ENCODE measurements around the gene DHRS13. TPM values are rescaled to one million over a fixed set of nuclear protein-coding genes. Genes with fewer than 3 reads are reported as not detected.

The DHRS13 gene
- total RNA-seq, 3 donors from 2014 or later, result 7.1 to 10.1 (median 7.3) TPM

- Histone ChIP-seq H3K4me1 (ENCODE audit: low read depth) (peaks cover 5% of the 10 kb centered on the region), H3K36me3 (ENCODE audit: low read depth) (no peaks in the 10 kb centered on the region), H3K9me3 (no peaks in the 10 kb centered on the region), H3K4me3 (no peak overlapping the region)
- DNase-seq (peak in 1 of 3 donors; percentile 53), ATAC-seq (peak; percentile 15)
- intact Hi-C loops (cut with DNase I, micrococcal nuclease), result no loop called here
- no peak for TF ChIP-seq CTCF (IDR thresholded peaks at IDR 0.05)
Observed at GRCh38 chr17:28861393-28862203, 41.3 kb downstream of the DHRS13 start.

- intact Hi-C loops (cut with DNase I, micrococcal nuclease), result no loop called here
- no peaks in the 10 kb centered on the region for H3K36me3 ChIP-seq (ENCODE audit: low read depth)
- H3K4me1 ChIP-seq (ENCODE audit: low read depth), result peaks cover 5% of the 10 kb centered on the region
- no peak for TF ChIP-seq CTCF (IDR thresholded peaks at IDR 0.05)
- ATAC-seq (no peak), DNase-seq (no peak)
- no peaks in the 10 kb centered on the region for H3K9me3 ChIP-seq
- no peak overlapping the region for H3K4me3 ChIP-seq
Observed at GRCh38 chr17:28860363-28860808, 42.5 kb downstream of the DHRS13 start.

GRCh38 chr17:28858801-28859355 is 44.0 kb downstream of the DHRS13 start:
- Histone ChIP-seq H3K36me3 (ENCODE audit: low read depth) (no peaks in the 10 kb centered on the region), H3K4me1 (ENCODE audit: low read depth) (peaks cover 5% of the 10 kb centered on the region), H3K9me3 (no peaks in the 10 kb centered on the region), H3K4me3 (no peak overlapping the region)
- no peak for DNase-seq
- TF ChIP-seq CTCF (IDR thresholded peaks at IDR 0.05), result no peak
- intact Hi-C loops (cut with DNase I, micrococcal nuclease), result no loop called here
- no peak for ATAC-seq

GRCh38 chr17:28857905-28858800 is 44.7 kb downstream of the DHRS13 start:
- ATAC-seq, result no peak
- no peak overlapping the region for H3K4me3 ChIP-seq
- intact Hi-C loops (cut with DNase I, micrococcal nuclease), result no loop called here
- H3K9me3 ChIP-seq, result no peaks in the 10 kb centered on the region
- DNase-seq, result peak in 1 of 3 donors; percentile 10
- TF ChIP-seq CTCF (IDR thresholded peaks at IDR 0.05), result no peak
- H3K36me3 ChIP-seq (ENCODE audit: low read depth), result no peaks in the 10 kb centered on the region
- peaks cover 5% of the 10 kb centered on the region for H3K4me1 ChIP-seq (ENCODE audit: low read depth)

- ATAC-seq (no peak), DNase-seq (peak in 1 of 3 donors; percentile 2)
- intact Hi-C loops (cut with DNase I, micrococcal nuclease), result no loop called here
- Histone ChIP-seq H3K36me3 (ENCODE audit: low read depth) (no peaks in the 10 kb centered on the region), H3K9me3 (no peaks in the 10 kb centered on the region), H3K4me3 (no peak overlapping the region), H3K4me1 (ENCODE audit: low read depth) (no peaks in the 10 kb centered on the region)
- TF ChIP-seq CTCF (IDR thresholded peaks at IDR 0.05), result no peak
Observed at GRCh38 chr17:28856028-28856574, 46.8 kb downstream of the DHRS13 start.

Data from mucosa of descending colon (tissue), 3 donors.